H1 (cell line): ENCODE measurements around the gene TINCR. TPM values are rescaled to one million over a fixed set of nuclear protein-coding genes. Genes with fewer than 3 reads are reported as not detected.

Source experiments
- CTCF ChIA-PET: fragments of 300-600 bp; sonication (Branson Sonifier 250); formaldehyde crosslinking; loops from one replicate; lab custom pipeline; 2021; ENCODE audit not compliant: partially characterized antibody; lab: Charles Lee
- POLR2A ChIA-PET: fragments of 300-600 bp; sonication (Branson Sonifier 250); formaldehyde crosslinking; loops from one replicate; lab custom pipeline; 2021; ENCODE audit warnings: inconsistent platforms; ENCODE audit not compliant: partially characterized antibody; lab: Charles Lee
- DNase-seq, 2 experiments: peaks; one replicate each; pipeline versions ENCODE4 v3.0.0 to v3.0.0-alpha.2; 2010 to 2022; ENCODE audit warnings: low spot score in 2 of 2, low read depth in 1 of 2, mixed read lengths in 1 of 2
- FAIRE-seq: peaks from 2 replicates; lab custom pipeline; 2011; peaks lifted over from hg19 to GRCh38; lab: Jason Lieb, UNC
- H2AFZ ChIP-seq: 2 replicates; pipeline ENCODE4 v1.8.1; 2012; ENCODE audit warnings: low read length, inconsistent platforms
- H2AK5ac ChIP-seq: 2 replicates; pipeline ENCODE4 v1.6.1; 2013; ENCODE audit warnings: low read depth, low read length
- H2BK120ac ChIP-seq: replicated peaks from 2 replicates; pipeline ENCODE3; 2013; ENCODE audit warnings: low read depth, low read length, inconsistent platforms
- H2BK12ac ChIP-seq: 2 replicates; pipeline ENCODE4 v1.6.1; 2013; ENCODE audit warnings: low read depth, low read length
- H2BK15ac ChIP-seq: 2 replicates; pipeline ENCODE4 v1.6.1; 2013; ENCODE audit warnings: low read length
- H2BK20ac ChIP-seq: 2 replicates; pipeline ENCODE4 v1.6.1; 2013; ENCODE audit warnings: low read length
- H2BK5ac ChIP-seq: 2 replicates; pipeline ENCODE4 v1.6.1; 2013; ENCODE audit warnings: low read depth, low read length
- H3K14ac ChIP-seq: 2 replicates; pipeline ENCODE4 v1.6.1; 2013; ENCODE audit warnings: inconsistent platforms; ENCODE audit not compliant: insufficient read length
- H3K18ac ChIP-seq: 2 replicates; pipeline ENCODE4 v1.6.1; 2013; ENCODE audit warnings: low read length; ENCODE audit errors: extremely low read depth
- H3K23ac ChIP-seq: 2 replicates; pipeline ENCODE4 v1.6.1; 2013; ENCODE audit warnings: inconsistent platforms; ENCODE audit not compliant: insufficient read length
- H3K23me2 ChIP-seq: 2 replicates; pipeline ENCODE4 v1.6.1; 2013; ENCODE audit warnings: low read depth, low read length
- H3K27ac ChIP-seq: 2 replicates; pipeline ENCODE4 v1.6.1; 2011; ENCODE audit warnings: low read depth, low read length, inconsistent platforms
- H3K27me3 ChIP-seq, 4 experiments: replicated peaks in 1 of 4; 1 replicate in 1 of 4; 2 replicates in 3 of 4; pipeline versions ENCODE4 v1.6.1 to v1.8.1; 2011 to 2013; ENCODE audit warnings: low read length in 3 of 4, mild to moderate bottlenecking in 3 of 4, inconsistent platforms in 2 of 4, mixed read lengths in 2 of 4, moderate library complexity in 1 of 4; ENCODE audit not compliant: control insufficient read depth in 3 of 4, insufficient read depth in 3 of 4; ENCODE audit errors: extremely low read depth in 1 of 4
- H3K36me3 ChIP-seq, 4 experiments: 2 replicates each; pipeline versions ENCODE4 v1.6.1 to v1.8.1; 2011 to 2013; ENCODE audit warnings: mild to moderate bottlenecking in 4 of 4, low read length in 3 of 4, moderate library complexity in 2 of 4, control low read depth in 1 of 4, inconsistent platforms in 1 of 4; ENCODE audit not compliant: insufficient read depth in 4 of 4, control insufficient read depth in 2 of 4
- H3K4ac ChIP-seq: replicated peaks from 2 replicates; pipeline ENCODE3; 2013; ENCODE audit warnings: low read length, low read depth, mixed read lengths, inconsistent platforms; ENCODE audit not compliant: insufficient read length
- H3K4me1 ChIP-seq, 4 experiments: replicated peaks in 1 of 4; 1 replicate in 1 of 4; 2 replicates in 3 of 4; pipeline versions ENCODE4 v1.6.1 to v1.8.1; 2011 to 2013; ENCODE audit warnings: low read length in 3 of 4, inconsistent platforms in 2 of 4, mixed read lengths in 1 of 4; ENCODE audit not compliant: insufficient read depth in 4 of 4, control insufficient read depth in 3 of 4
- H3K4me2 ChIP-seq, 2 experiments: 2 replicates each; pipeline versions ENCODE4 v1.6.1 to v1.8.1; 2011 to 2013; ENCODE audit warnings: low read depth in 2 of 2, low read length in 2 of 2, control low read depth in 1 of 2, inconsistent platforms in 1 of 2, mild to moderate bottlenecking in 1 of 2; ENCODE audit not compliant: insufficient read depth in 1 of 2
- H3K4me3 ChIP-seq, 4 experiments: fragments of 200-600, 300-600 bp in 1 of 4; sonication (generic), shearing (Covaris generic), sonication (Bioruptor Twin) in 1 of 4; 2 replicates each; pipeline versions ENCODE4 v1.5.1 to v1.8.1; 2011 to 2016; ENCODE audit warnings: low read length in 4 of 4, low read depth in 3 of 4, control low read depth in 2 of 4, inconsistent platforms in 2 of 4, mild to moderate bottlenecking in 2 of 4, mixed read lengths in 1 of 4, moderate library complexity in 1 of 4; ENCODE audit not compliant: insufficient read depth in 2 of 4; ENCODE audit errors: extremely low read depth in 1 of 4
- H3K56ac ChIP-seq: replicated peaks from 2 replicates; pipeline ENCODE3; 2013; ENCODE audit warnings: low read depth, mild to moderate bottlenecking, mixed read lengths, low read length, inconsistent platforms; ENCODE audit not compliant: insufficient read length
- H3K79me1 ChIP-seq: 2 replicates; pipeline ENCODE4 v1.6.1; 2013; ENCODE audit warnings: low read depth, low read length, control low read depth
- H3K79me2 ChIP-seq, 2 experiments: 2 replicates each; pipeline versions ENCODE4 v1.6.1 to v1.8.1; 2012 to 2013; ENCODE audit warnings: low read length in 2 of 2, mild to moderate bottlenecking in 2 of 2, inconsistent platforms in 1 of 2; ENCODE audit not compliant: insufficient read depth in 2 of 2, control insufficient read depth in 1 of 2
- H3K9ac ChIP-seq, 4 experiments: replicated peaks in 1 of 4; 1 replicate in 1 of 4; 2 replicates in 3 of 4; pipeline versions ENCODE4 v1.6.1 to v1.8.1; 2011 to 2013; ENCODE audit warnings: low read depth in 3 of 4, low read length in 3 of 4, control low read depth in 2 of 4, mild to moderate bottlenecking in 2 of 4, moderate library complexity in 2 of 4, inconsistent platforms in 1 of 4; ENCODE audit errors: extremely low read depth in 1 of 4
- H3K9me3 ChIP-seq, 2 experiments: 2 replicates each; pipeline versions ENCODE4 v1.6.1 to v1.8.1; 2012 to 2013; ENCODE audit warnings: mild to moderate bottlenecking in 2 of 2, moderate library complexity in 2 of 2, control low read depth in 1 of 2, inconsistent platforms in 1 of 2, low read depth in 1 of 2, low read length in 1 of 2, mixed read lengths in 1 of 2; ENCODE audit not compliant: insufficient read depth in 2 of 2
- H4K20me1 ChIP-seq, 2 experiments: replicated peaks in 1 of 2; 2 replicates each; pipeline versions ENCODE3 to v1.8.1; 2011 to 2013; ENCODE audit warnings: inconsistent platforms in 2 of 2, low read length in 2 of 2, mild to moderate bottlenecking in 1 of 2; ENCODE audit not compliant: insufficient read depth in 2 of 2, control insufficient read depth in 1 of 2
- H4K5ac ChIP-seq: 2 replicates; pipeline ENCODE4 v1.6.1; 2013; ENCODE audit warnings: low read length, low read depth, mixed read lengths, inconsistent platforms; ENCODE audit not compliant: insufficient read length
- H4K8ac ChIP-seq: 2 replicates; pipeline ENCODE4 v1.8.0; 2013; ENCODE audit warnings: mild to moderate bottlenecking, moderate library complexity, low read length, inconsistent platforms; ENCODE audit not compliant: insufficient read depth; ENCODE audit errors: extremely low read depth
- H4K91ac ChIP-seq: replicated peaks from 2 replicates; pipeline ENCODE3; 2013; ENCODE audit warnings: low read length, mixed read lengths, inconsistent platforms; ENCODE audit not compliant: insufficient read length
- ATF2 ChIP-seq: IDR thresholded peaks from 2 replicates; pipeline ENCODE4 v1.6.1; 2012; ENCODE audit warnings: low read length, inconsistent platforms
- CREB1 ChIP-seq: IDR thresholded peaks from 2 replicates; pipeline ENCODE4 v1.6.1; 2012; ENCODE audit warnings: inconsistent platforms
- RXRA ChIP-seq: IDR thresholded peaks from 2 replicates; pipeline ENCODE4 v1.6.1; 2011; ENCODE audit warnings: low read depth, mild to moderate bottlenecking, low read length, moderate library complexity; ENCODE audit not compliant: insufficient read depth
- TEAD4 ChIP-seq: IDR thresholded peaks from 2 replicates; pipeline ENCODE4 v1.6.1; 2012; ENCODE audit warnings: low read depth, low read length, inconsistent platforms, mixed read lengths
- WGBS, 2 experiments: shearing (Covaris generic) in 1 of 2; methylation state at CpG; one replicate each; pipeline versions ENCODE4 v1.1.6 to v1.1.7; 2013 to 2015; ENCODE audit warnings: low lambda C conversion rate in 2 of 2, mixed read lengths in 2 of 2, inconsistent platforms in 1 of 2, low coverage in 1 of 2, missing lambda C conversion rate in 1 of 2; ENCODE audit not compliant: insufficient replicate concordance in 2 of 2, insufficient coverage in 1 of 2, insufficient read length in 1 of 2; ENCODE audit errors: extremely low coverage in 1 of 2, missing lambda C conversion rate in 1 of 2; 5-methylcytosine and 5-hydroxymethylcytosine counted together
- polyA plus RNA-seq, 7 experiments: library from polyadenylated mRNA; depleted of rRNA in 3 of 7; stranded (reverse) in 5 of 7; unstranded in 2 of 7; fragments of >200 nt in 5 of 7; fragments of 200-250 nt in 2 of 7; gene quantifications; 1 replicate in 5 of 7; 2 replicates in 1 of 7; 4 replicates in 1 of 7; pipeline versions ENCODE4 v1.2.1 to v1.2.3, GENCODE V29; 2011 to 2013; ENCODE audit warnings: missing spikeins in 2 of 7, mixed read lengths in 2 of 7
- total RNA-seq: library from RNA; stranded (reverse); fragmentation: NEBNext Ultra II Directional; extraction: Animal tissue kit (Norgen Biotek cat#: 25700); gene quantifications from 2 replicates; pipeline ENCODE4 v1.2.1, GENCODE V29; 2021
- TF ChIP-seq, protein P1 (sequence below): IDR thresholded peaks from 2 replicates; pipeline ENCODE4 v1.6.1; 2011; ENCODE audit warnings: low read depth, mild to moderate bottlenecking, low read length; ENCODE audit not compliant: insufficient read depth

The TINCR gene
- total and polyA plus RNA-seq, 2 of the 8 experiments (the other 6 are each of a cell fraction or from before 2014, with no cell fraction given), result 0.52 to 1.4 TPM

- Histone ChIP-seq H3K79me1 (no peaks in the 10 kb centered on the region), H3K18ac (no peak overlapping the region), H2AK5ac (no peak overlapping the region), H4K20me1 (no peaks in the 10 kb centered on the region), H3K4ac (no peak overlapping the region), H4K8ac (no peak overlapping the region), H3K4me1 (peaks cover 0 to 9% (median 4%) of the 10 kb centered on the region in 4 experiments; a peak in 3 of 7 replicates), H3K4me3 (no peak overlapping the region), H2BK15ac (no peak overlapping the region), H3K9me3 (peaks cover 5 to 8% of the 10 kb centered on the region in 2 experiments; a peak in 3 of 4 replicates), H2BK20ac (no peak overlapping the region), H3K14ac (no peak overlapping the region), H3K23ac (no peak overlapping the region), H3K79me2 (no peaks in the 10 kb centered on the region), H2BK12ac (no peak overlapping the region), H3K36me3 (no peaks in the 10 kb centered on the region)
- POLR2A ChIA-PET, result interaction anchor here (1.1 kb wide), 1 partner anchor 131 kb away, joined by 3 read pairs; no protein-coding TSS in a partner anchor
- DNase-seq (no peak), FAIRE-seq (no peak)
- TF ChIP-seq TEAD4 (no peak), CREB1 (no peak), ATF2 (no peak), RXRA (no peak)
- TF ChIP-seq, protein P1, sequence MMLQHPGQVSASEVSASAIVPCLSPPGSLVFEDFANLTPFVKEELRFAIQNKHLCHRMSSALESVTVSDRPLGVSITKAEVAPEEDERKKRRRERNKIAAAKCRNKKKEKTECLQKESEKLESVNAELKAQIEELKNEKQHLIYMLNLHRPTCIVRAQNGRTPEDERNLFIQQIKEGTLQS, result no peak
- TF ChIP-seq, all 59 proteins: peak for 0
- Histone ChIP-seq H3K56ac (no peak overlapping the region), H2AFZ (no peak overlapping the region), H2BK5ac (no peak overlapping the region), H3K23me2 (peaks cover 2% of the 10 kb centered on the region; the same call in 1 of the 2 replicates), H3K4me2 (no peak overlapping the region), H4K91ac (no peak overlapping the region), H2BK120ac (no peak overlapping the region), H3K9ac (no peak overlapping the region), H3K27ac (no peak overlapping the region), H3K27me3 (no peaks in the 10 kb centered on the region), H4K5ac (no peak overlapping the region)
- CTCF ChIA-PET, result interaction anchor here (0.6 to 12.1 kb wide), 8 partner anchors 8 to 765 kb away, joined by 3 to 206 read pairs (median 3); partner anchors contain the start of gene TINCR
- 82% methylated on average over 2 of the region's 3 CpGs; no CpG with 5 or more reads in 1 of the 2 experiments for WGBS, 2 experiments
Measured at GRCh38 chr19:5559804-5560133, 8.0 kb downstream of the TINCR start.
